ENCODE data around the gene HS6ST3.

The HS6ST3 gene

DNA sequence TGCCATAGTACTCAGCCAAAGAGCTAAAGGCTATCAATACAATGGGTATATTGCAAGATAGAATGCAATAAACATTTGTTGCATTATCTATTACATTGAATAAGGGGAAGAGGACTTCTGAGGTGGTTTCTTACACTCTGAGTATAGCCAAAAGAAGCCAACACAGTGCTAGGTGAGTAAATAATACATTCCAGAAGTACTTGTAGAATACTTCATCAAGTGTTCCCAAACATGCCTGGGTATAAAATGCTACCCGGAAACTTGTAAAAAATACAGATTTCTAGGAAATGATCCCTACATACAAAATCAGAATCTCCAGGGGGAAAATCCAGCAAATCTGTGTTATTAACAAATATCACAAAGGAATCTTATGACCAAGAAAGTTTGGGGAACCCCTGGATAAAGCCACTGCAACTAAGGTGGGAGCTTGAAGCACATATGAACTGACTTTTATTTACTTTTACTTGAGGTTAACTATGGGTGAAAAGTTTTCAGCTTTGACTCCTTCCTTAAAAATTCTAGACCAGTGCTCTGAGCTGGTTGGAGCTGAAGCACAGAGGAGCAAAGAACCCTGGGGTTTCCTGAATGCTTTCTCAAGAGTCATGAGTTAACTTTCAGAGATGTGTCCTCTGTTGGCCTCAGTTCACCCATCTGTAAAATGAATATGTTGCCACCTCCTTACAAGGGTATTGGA lies 768.4 kb downstream of the HS6ST3 start:
- no peak for DNase-seq

DNA sequence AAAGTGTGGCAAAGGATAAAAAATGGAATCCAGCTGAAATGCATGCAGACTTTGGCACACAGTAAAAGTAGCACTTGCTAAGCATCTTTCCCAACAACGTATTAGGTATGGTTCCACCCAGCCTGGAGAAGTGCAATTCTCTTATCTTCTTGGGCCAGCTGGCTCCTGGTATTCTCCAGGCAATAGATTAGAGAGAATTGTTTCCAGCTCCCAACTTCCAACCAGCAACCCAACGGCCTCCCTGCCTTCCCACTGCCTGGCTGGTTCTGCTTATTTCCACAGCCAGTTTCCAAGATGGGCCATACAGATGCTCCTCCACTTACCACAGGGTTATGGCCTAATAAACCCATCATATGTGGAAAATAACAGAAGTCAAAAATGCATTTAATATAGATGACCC lies 771.0 kb downstream of the HS6ST3 start:
- no peak for DNase-seq

DNA sequence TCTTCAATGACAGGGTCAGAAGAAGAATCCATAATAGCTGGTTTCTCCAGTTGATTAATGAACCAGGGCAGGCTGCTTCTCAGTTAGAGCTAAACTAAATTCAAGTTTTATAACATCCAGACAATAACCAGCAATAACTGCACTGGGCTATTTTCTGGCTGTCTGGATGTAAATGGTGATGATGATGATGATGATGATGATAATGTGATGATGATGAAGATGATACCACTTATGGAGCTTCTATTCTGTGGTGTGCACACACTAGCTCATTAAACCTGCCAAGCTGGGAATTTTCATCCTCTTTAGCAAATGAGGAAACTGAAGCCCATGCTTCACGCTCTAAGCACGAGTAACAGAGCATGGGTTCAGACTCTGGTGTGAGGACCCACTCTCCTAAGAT lies 772.2 kb downstream of the HS6ST3 start:
- DNase-seq: no peak

DNA sequence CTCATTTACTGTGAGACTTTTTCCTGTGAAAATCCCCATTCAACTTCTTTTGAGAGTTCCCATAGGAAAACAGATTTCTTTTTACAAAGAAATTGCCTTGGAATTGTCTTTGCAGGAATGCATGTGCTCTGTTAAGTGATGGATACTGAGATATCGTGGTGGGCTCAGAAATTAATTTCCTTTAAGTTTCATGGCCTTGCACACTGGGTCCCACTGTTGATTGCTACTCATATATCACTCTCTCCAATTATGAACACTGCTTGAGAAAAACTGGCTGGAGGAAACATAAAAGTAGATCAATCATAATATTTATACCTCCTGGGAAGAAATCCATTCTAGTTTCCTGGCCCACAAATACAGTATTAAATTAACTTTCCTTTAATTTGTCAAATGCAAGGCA lies 773.1 kb downstream of the HS6ST3 start:
- DNase-seq: no peak

- no peak for DNase-seq
Observed at GRCh38 chr13:96871469-96871868, 781.6 kb downstream of the HS6ST3 start.

DNA sequence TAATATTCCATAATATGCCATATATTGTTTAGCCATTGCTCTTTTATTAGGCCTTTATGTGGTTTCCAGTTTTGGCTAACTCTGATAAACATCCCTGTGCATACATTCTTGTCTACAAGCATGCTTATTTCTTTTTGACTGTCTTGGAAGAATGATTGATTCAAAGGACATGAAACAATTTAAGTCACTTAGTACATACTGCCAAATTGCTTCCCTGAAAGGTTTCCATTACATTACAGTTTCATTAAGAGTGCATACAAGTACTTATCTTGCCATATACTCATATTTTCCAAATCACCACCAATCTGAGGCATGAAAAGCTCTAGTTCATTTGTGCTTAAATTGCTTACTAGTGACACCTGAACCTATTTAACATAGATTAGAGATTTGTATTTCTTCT lies 790.5 kb downstream of the HS6ST3 start:
- no peak for DNase-seq

Data from effector CD8-positive, alpha-beta T cell (primary cell).